HG03108 (cell line): ENCODE measurements around the gene SKAP2.

Source experiments
- ATAC-seq: cut with Tn5 transposase; IDR thresholded peaks from one replicate; pipeline ENCODE4 v1.9.1; 2021; ENCODE audit warnings: moderate library complexity; ENCODE audit not compliant: unreplicated experiment

SKAP2 gene

DNA sequence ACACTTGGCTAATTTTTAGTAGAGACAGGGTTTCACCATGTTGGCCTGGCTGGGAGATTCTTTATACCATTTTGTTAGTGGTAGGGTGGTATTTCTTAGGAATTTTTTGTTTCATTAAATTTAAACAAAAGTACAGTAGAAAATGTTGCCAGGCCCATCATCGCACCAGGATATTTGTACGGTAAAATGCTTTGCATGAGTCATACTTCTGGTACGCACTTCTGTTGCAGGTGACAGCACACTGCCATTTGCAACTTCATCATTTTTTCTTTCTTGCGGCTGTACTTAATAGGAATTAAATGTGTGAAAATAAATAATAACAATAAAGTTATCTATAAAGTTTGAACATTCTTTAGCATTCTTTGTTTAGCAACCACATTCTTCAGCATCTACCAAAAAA, 195.6 kb downstream of the SKAP2 start:
- no peak for ATAC-seq

GRCh38 chr7:26667514-26668133, 196.8 kb downstream of the SKAP2 start:
- ATAC-seq: peak; percentile 66

GRCh38 chr7:26664735-26665416, 199.5 kb downstream of the SKAP2 start:
- ATAC-seq: no peak

DNA sequence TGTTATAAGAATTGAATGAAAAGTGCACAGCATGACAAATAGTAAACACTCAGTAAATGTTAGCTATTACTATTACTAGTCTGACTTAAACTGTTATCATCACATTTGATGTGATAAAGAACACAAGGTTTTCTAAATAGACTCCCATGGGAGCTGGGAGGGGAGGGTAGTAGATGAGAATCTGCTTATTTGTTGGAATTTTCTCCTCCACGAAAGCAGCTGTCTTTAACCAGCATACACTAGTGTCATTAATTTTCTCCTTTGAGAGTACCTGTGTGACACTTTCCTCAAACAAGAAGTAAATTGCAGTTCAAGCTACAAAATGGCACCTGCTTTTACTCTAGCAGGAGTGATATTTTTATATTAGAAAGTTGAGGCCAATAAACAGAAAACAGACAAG, 200.1 kb downstream of the SKAP2 start:
- ATAC-seq: no peak

- ATAC-seq: no peak
Measured at GRCh38 chr7:26663874-26664273, 200.5 kb downstream of the SKAP2 start.

DNA sequence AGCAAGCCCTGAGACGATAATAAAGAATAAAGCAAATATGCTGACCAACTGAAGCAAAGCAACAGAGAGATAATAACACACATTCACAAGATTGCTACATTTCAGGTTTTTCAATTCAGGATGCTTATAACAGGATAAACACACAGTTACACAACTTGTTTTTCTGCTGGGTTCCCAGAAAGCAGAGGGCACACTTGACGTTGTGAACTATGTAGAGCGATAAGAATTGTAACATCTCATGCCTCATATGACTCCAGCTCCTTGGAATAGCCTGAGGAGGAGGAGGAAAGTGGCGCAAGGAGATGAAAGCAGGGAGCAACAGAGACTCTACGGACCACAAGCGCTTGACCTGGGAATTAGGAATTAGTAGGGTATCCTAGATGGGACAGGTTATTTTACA, 201.7 kb downstream of the SKAP2 start:
- no peak for ATAC-seq

DNA sequence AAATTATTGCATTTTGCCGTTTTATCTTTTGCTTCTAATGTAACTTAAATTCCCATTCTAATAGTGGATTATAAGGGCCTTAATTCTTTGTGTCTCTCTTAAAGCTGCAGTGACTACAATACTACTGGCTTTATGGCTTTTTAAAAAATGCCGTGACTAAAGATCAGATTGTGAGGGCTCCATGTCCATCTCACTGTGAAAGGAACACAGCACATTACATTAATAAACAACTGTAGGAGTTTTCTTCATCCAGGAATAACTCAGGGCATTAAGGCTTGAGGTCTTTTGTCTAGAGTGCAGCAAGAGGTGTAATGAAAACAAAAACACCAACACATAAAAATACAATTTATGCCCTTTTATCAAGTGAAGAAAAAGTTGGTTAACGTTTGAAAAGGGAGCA, 205.3 kb downstream of the SKAP2 start:
- ATAC-seq: no peak

- ATAC-seq: no peak
Measured at GRCh38 chr7:26658389-26659084, 205.9 kb downstream of the SKAP2 start.

DNA sequence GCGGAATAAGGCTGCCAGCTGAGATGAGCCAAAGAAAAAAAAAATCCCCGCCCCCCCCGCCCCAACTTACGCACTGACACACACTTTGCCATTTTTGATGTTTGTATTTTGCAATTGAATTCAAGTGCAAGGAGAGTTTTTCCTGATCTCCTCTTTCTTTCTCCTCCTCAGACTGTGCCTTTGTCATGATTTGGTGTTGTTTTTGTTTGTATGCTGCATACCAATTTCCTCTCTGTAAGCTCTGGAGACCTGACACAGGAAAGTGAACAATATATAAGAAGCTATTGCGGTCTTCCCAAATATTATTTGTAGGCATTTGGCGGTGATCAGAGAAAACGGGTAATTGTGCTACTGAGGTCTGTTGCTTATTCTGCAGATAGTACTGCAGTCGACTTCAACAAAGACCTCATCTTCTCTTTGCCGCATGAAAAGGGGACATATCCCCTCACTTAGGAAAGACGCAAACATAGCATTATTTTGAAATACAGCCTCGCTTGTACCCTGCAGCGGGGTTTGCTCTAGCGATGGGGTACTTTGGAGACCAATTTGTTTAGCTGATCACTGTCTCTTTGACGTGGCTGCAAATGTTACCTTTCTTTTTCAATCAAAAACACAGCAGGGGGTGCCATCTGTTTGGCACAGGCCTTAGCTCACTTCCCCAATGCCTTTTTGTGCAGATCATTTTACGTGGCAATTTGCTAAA, 206.6 kb downstream of the SKAP2 start:
- no peak for ATAC-seq

DNA sequence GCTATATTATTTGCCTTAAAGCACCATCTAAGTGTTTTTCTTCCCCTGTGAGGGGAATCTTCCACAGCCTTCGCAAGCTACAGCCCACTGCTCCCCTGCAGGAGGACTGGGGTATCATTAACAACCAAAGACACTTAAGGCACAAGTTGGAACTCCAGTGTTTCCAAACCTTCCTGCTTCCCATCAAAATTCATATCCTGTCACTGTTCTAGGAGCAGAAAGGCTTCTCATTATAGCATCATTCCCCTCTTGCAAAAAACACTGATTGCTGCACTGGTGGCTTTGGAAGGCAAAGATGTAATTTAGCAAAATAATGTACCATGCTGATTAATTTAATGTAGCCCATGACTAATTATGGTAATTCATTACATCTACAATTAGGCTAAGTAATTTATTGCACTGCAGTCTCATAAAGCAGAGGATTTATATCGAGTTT, 207.2 kb downstream of the SKAP2 start:
- ATAC-seq: no peak

- ATAC-seq: no peak
Measured at GRCh38 chr7:26656735-26657134, 207.7 kb downstream of the SKAP2 start.

DNA sequence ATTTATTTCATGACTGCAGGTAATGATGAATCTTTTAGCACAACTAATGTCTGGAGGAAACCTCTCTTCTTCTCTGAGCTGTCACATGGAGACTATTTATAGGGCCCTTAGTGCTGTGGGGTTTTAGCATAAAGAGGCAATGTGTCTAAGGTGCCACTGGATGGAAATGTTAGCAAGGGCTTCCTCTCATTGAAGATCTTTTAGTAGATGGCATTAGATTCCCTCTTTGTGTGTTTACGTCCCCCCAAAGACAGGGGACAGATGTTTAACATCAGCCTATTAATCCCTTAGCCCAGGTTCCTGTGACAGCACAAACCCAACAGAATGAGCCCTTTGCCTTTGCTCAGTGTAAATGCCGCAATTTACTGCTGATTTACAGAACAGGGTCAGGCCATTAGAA, 208.6 kb downstream of the SKAP2 start:
- ATAC-seq: no peak

DNA sequence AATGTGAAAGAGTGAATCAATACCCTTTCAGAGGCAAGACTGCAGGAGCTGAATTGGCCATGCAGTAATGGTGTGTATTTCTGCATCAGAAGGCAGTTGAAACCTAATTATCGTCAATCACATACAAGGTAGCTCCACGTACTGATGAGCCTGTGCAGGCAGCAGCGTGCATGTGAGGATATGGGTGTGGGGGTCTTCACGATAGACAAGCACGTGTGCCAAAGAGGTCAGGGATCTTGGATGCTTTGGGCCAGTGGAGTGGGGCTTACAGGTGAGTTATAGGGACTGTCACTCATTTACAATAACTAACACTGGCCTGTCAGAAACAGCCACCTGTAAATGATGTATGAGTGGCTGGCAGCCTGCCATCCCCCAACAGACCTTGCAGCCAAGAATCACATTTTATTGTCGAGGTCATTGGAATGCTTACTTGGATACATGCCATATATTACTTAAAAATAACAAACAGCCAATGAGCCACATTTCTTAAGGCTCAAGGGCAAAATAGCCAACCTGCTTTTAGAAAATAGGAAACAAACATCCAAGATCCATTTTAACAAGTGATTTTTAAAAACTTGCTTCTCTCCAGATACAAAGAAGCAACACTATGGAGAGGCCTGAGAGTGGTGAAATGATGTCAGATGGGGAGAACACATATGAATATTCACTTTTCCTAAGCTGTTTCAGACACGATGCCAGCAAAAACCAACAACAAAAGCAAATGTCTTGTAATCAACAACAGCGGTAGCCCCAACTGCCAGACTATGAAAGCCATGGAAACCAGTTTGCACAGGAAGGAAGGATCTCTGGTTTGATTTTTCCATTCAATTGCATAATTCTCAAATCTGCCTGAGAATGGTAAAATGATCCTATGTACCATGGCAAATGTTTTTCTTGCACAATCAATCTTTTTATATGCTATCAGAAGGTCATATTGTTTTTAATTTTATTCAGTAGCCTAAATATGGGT, 210.7 kb downstream of the SKAP2 start:
- ATAC-seq: no peak

DNA sequence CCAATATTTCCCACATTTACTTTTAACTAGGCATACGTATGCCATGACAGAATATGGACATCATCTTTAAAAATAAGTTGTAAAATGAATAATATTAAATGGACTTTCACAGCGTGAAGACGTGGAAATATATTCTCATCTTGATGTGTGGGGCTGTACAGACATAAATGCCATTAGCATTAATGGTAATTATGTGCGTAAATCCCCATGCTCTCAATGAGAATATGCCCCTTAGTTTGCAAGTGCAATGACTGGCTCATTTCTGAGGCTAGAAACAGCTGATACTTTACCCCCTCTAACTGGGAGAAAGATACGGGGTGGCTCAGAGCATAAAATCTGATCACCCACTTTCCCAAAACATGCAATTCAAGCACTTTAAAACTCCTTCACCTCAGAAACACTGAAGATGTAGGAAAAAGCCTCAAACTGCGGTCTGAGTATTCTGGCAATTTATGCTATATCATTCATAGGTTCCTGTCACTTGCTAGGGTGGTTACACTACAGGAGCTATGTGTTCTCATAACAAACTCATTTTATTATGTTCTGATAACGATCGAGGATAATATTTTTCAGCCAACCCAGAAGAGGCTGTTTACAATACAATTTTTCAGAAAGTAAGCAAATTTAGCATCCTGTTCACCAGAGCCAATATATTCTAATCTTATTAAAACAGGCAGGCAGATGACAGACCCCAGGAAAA, 211.8 kb downstream of the SKAP2 start:
- ATAC-seq: no peak

- no peak for ATAC-seq
Measured at GRCh38 chr7:26650103-26650502, 214.3 kb downstream of the SKAP2 start.

DNA sequence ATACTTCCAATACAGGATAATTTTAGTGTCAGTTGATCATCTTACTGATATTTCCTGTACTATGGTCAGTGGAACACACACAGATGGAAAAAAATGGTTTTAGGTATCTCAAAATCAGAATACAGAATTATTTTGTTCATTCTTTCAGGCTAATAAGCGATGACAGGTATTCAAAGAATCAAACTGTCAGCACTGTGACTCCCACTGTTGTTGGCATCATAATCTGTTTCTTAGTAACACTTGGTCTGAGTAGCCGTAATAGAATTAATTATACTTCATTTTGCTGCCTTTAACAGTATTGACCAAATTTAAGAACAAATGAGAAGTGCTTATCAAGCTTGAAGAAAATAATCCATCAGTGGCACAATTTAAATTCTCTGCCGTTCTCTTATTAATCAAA, 215.0 kb downstream of the SKAP2 start:
- ATAC-seq: no peak

- no peak for ATAC-seq
Measured at GRCh38 chr7:26648554-26648953, 215.8 kb downstream of the SKAP2 start.

- ATAC-seq: no peak
Measured at GRCh38 chr7:26646336-26647048, 217.9 kb downstream of the SKAP2 start.

GRCh38 chr7:26645121-26645520, 219.3 kb downstream of the SKAP2 start:
- no peak for ATAC-seq
